Endodermal cell (in vitro differentiated cells): ENCODE measurements around the gene OR6K2. TPM values are rescaled to one million over a fixed set of nuclear protein-coding genes. Genes with fewer than 3 reads are reported as not detected.
"Not testable (repeated sequence)": the region's sequence is repeated elsewhere in the genome, so short reads cannot be mapped to it uniquely, and the experiment has no call there.

ENCODE experiments used
- DNase-seq: peaks from one replicate; pipeline ENCODE4 v3.0.0-alpha.2; 2017
- H3K27ac ChIP-seq: 2 replicates; pipeline ENCODE4 v1.5.1; 2013; ENCODE audit warnings: mild to moderate bottlenecking, low read depth, low read length, moderate library complexity
- H3K27me3 ChIP-seq: 2 replicates; pipeline ENCODE4 v1.6.1; 2013; ENCODE audit warnings: mild to moderate bottlenecking, low read length, moderate library complexity; ENCODE audit not compliant: insufficient read depth, control insufficient read depth, poor library complexity, severe bottlenecking
- H3K36me3 ChIP-seq: 2 replicates; pipeline ENCODE4 v1.7.0; 2013; ENCODE audit warnings: mild to moderate bottlenecking, low read length, moderate library complexity; ENCODE audit not compliant: control insufficient read depth, insufficient read depth
- H3K4me1 ChIP-seq: one replicate; pipeline ENCODE4 v1.7.0; 2013; ENCODE audit warnings: low read length; ENCODE audit not compliant: control insufficient read depth, insufficient read depth
- H3K4me3 ChIP-seq: 2 replicates; pipeline ENCODE4 v1.5.1; 2013; ENCODE audit warnings: mild to moderate bottlenecking, low read length, moderate library complexity
- H3K9ac ChIP-seq: 2 replicates; pipeline ENCODE4 v1.6.1; 2013; ENCODE audit warnings: mild to moderate bottlenecking, low read length, moderate library complexity; ENCODE audit not compliant: poor library complexity, severe bottlenecking; ENCODE audit errors: extremely low read depth
- H3K9me3 ChIP-seq: 2 replicates; pipeline ENCODE4 v1.6.1; 2013; ENCODE audit warnings: mild to moderate bottlenecking, low read length, moderate library complexity; ENCODE audit not compliant: control insufficient read depth
- H3K27ac Mint-ChIP-seq: 2 replicates; pipeline ENCODE4 v1.8.0; 2020; ENCODE audit warnings: mixed read lengths
- H3K27me3 Mint-ChIP-seq: 2 replicates; pipeline ENCODE4 v1.8.0; 2021; ENCODE audit warnings: mild to moderate bottlenecking, mixed read lengths; ENCODE audit not compliant: insufficient read depth
- H3K36me3 Mint-ChIP-seq: 2 replicates; pipeline ENCODE4 v1.8.0; 2020; ENCODE audit warnings: low read depth, mixed read lengths
- H3K4me1 Mint-ChIP-seq: 2 replicates; pipeline ENCODE4 v1.8.0; 2020; ENCODE audit warnings: mixed read lengths
- H3K4me3 Mint-ChIP-seq: 2 replicates; pipeline ENCODE4 v1.8.0; 2020; ENCODE audit warnings: mild to moderate bottlenecking, moderate library complexity, mixed read lengths
- H3K9me3 Mint-ChIP-seq: 2 replicates; pipeline ENCODE4 v1.8.0; 2020; ENCODE audit warnings: mild to moderate bottlenecking, mixed read lengths
- WGBS, 2 experiments: methylation state at CpG; one replicate each; pipeline versions ENCODE4 v1.1.5 to v1.1.7; 2013; ENCODE audit warnings: missing lambda C conversion rate in 2 of 2, mixed read lengths in 1 of 2; ENCODE audit not compliant: insufficient coverage in 1 of 2, insufficient read length in 1 of 2; 5-methylcytosine and 5-hydroxymethylcytosine counted together
- total RNA-seq, 2 donors: library from RNA; stranded (reverse); fragmentation: NEBNext Ultra II Directional in 1 of 2; extraction: Animal tissue kit (Norgen Biotek cat#: 25700) in 1 of 2; gene quantifications; 2 replicates in 1 of 2; 3 replicates in 1 of 2; pipeline ENCODE4 v1.2.1, GENCODE V29; 2021
- TF ChIP-seq, protein P1 (sequence below): fragments of 200-600 bp; sonication (generic); conservative IDR thresholded peaks from 2 replicates; pipeline ENCODE4 v1.5.0; 2021; ENCODE audit warnings: antibody characterized with exemption, mild to moderate bottlenecking

The OR6K2 gene
- total RNA-seq, 2 donors from 2014 or later: not detected

DNA sequence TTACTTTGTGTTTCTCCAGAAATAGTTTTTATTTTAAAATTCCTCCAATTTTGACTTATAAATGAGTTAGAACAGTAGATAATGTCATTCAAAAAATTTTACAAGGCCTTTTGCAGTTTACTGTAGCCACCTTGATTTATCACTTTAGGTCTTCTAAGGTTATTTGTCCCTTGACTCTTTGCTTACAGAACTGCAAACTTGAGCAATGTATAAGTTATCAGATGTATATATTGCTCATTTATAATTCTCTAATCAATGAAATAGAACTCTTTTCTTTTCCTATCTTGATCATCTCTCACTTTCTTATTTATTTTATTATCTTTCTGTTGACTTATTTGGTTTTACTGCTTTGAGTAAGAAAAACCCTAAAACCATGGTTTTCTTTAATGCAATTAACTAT, 8.1 kb downstream of the OR6K2 start:
- H3K4me3 ChIP-seq: no peak overlapping the region
- Mint-ChIP-seq H3K4me1 (no peaks in the 10 kb centered on the region), H3K27ac (no peak overlapping the region)

DNA sequence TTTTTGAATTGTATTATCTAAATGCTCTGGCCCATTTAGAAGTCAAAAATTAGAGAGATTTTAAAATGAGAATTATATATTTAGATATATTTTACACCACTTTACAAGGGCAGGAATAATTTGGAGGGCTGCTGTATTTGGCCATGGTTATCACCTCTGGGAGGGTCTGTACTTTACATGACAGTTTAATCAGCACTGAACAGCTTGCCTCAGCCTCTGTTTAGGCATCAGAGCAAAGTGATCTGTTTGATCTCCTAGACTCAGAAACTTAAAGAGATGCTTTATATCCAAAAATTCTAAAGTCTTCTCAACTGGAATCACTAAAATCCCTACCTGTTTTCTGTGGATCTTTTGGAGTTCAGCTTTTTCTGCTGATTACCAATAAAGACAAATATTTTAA, 8.5 kb downstream of the OR6K2 start:
- Histone ChIP-seq H3K36me3 (no peaks in the 10 kb centered on the region), H3K27me3 (no peaks in the 10 kb centered on the region), H3K4me1 (no peaks in the 10 kb centered on the region), H3K9ac (no peak overlapping the region), H3K4me3 (no peak overlapping the region), H3K9me3 (no peaks in the 10 kb centered on the region), H3K27ac (no peak overlapping the region)
- Mint-ChIP-seq H3K36me3 (no peaks in the 10 kb centered on the region), H3K4me1 (no peaks in the 10 kb centered on the region), H3K27ac (no peak overlapping the region), H3K9me3 (peaks cover 2% of the 10 kb centered on the region), H3K27me3 (peaks cover 2% of the 10 kb centered on the region), H3K4me3 (no peak overlapping the region)
- DNase-seq: no peak
- TF ChIP-seq, protein P1, sequence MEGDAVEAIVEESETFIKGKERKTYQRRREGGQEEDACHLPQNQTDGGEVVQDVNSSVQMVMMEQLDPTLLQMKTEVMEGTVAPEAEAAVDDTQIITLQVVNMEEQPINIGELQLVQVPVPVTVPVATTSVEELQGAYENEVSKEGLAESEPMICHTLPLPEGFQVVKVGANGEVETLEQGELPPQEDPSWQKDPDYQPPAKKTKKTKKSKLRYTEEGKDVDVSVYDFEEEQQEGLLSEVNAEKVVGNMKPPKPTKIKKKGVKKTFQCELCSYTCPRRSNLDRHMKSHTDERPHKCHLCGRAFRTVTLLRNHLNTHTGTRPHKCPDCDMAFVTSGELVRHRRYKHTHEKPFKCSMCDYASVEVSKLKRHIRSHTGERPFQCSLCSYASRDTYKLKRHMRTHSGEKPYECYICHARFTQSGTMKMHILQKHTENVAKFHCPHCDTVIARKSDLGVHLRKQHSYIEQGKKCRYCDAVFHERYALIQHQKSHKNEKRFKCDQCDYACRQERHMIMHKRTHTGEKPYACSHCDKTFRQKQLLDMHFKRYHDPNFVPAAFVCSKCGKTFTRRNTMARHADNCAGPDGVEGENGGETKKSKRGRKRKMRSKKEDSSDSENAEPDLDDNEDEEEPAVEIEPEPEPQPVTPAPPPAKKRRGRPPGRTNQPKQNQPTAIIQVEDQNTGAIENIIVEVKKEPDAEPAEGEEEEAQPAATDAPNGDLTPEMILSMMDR: no peak

More for the DNA sequence above, 8.1 kb downstream of the OR6K2 start:
- H3K9ac ChIP-seq: no peak overlapping the region
- no peaks in the 10 kb centered on the region for H3K36me3 ChIP-seq
- Mint-ChIP-seq H3K36me3 (no peaks in the 10 kb centered on the region), H3K27me3 (peaks cover 2% of the 10 kb centered on the region), H3K4me3 (no peak overlapping the region), H3K9me3 (peaks cover 2% of the 10 kb centered on the region)
- no peaks in the 10 kb centered on the region for H3K9me3 ChIP-seq
- H3K27me3 ChIP-seq: no peaks in the 10 kb centered on the region
- no peak overlapping the region for H3K27ac ChIP-seq
- TF ChIP-seq, protein P1: no peak
- H3K4me1 ChIP-seq: no peaks in the 10 kb centered on the region
- DNase-seq: no peak

DNA sequence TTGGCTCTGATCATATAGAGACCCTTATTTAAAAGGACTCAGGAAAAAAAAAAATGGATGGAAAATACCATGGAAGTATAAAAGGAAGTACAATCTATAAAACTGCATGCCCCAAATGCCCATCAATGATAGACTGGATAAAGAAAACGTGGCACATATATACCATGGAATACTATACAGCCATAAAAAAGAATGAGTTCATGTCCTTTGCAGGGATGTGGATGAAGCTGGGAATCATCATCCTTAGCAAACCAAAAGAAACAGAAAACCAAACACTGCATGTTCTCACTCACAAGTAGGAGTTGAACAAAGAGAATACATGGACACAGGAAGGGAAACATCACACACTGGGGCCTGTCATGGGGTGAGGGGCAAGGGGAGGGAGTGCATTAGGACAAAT, 9.3 kb downstream of the OR6K2 start:
- WGBS, 2 experiments: 83% methylated on average over 1 of the region's 1 CpG
- not testable (repeated sequence) for H3K27me3 Mint-ChIP-seq, H3K36me3 Mint-ChIP-seq, H3K36me3 ChIP-seq, DNase-seq, H3K27me3 ChIP-seq, H3K4me3 Mint-ChIP-seq, H3K4me1 ChIP-seq, H3K4me3 ChIP-seq, H3K9me3 Mint-ChIP-seq, H3K4me1 Mint-ChIP-seq, H3K27ac Mint-ChIP-seq, H3K9me3 ChIP-seq, H3K9ac ChIP-seq, H3K27ac ChIP-seq

DNA sequence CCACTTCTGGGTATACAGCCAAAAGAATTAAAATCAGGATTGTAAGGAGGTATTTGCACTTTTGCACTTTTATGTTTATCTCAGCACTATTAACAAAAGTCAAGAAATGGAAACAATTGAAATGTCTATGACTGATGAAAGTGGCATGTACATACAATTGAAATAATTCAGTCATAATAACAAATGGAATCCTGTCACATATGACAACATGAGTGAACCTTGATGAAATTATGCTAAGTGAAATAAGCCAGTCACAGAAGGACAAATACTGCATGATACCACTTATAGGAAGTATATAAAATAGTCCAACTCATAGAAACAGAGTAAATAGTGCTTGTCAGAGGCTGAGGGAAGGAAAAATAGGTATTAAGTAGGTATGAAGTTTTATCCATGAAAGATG, 10.6 kb downstream of the OR6K2 start:
- TF ChIP-seq, protein P1: no peak
- H3K36me3 ChIP-seq: no peaks in the 10 kb centered on the region
- H3K9ac ChIP-seq: no peak overlapping the region
- Mint-ChIP-seq H3K27me3 (peaks cover 2% of the 10 kb centered on the region), H3K4me1 (no peaks in the 10 kb centered on the region), H3K4me3 (no peak overlapping the region), H3K9me3 (peaks cover 2% of the 10 kb centered on the region), H3K27ac (no peak overlapping the region), H3K36me3 (no peaks in the 10 kb centered on the region)
- no peaks in the 10 kb centered on the region for H3K27me3 ChIP-seq
- no peak for DNase-seq
- no peak overlapping the region for H3K27ac ChIP-seq
- no peaks in the 10 kb centered on the region for H3K9me3 ChIP-seq
- H3K4me1 ChIP-seq: no peaks in the 10 kb centered on the region
- H3K4me3 ChIP-seq: no peak overlapping the region
